ENCODE results near the gene FYCO1.

DNA sequence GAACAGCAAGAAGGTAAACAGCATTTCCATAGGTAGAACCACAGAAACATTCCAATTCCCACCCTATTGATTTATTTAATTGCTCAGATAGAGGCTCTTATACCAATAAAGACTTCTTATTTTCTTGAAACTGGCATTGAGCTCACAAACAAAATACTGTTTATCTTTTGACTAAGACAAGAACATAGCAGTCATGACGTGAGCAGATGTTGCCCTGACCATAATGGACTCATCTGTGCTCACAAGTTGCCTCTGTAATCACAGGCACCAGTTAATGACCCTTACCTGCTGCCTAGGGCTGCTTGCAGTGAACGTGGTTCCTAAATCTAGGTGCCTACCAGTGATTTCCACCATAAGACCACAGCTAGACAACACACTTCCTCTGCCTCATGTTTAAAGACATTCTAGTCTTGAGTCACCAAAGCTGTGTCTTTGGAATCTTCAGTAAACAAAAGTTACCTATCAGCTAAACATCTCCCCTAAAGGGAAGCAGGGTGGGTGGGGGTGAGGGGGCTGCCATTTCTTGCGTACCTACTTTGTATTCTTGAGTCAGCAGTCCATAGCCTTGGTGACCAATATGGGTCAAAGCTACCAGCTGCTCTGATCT lies 2.1 kb downstream of the FYCO1 start:
- TF ChIP-seq, protein P1, sequence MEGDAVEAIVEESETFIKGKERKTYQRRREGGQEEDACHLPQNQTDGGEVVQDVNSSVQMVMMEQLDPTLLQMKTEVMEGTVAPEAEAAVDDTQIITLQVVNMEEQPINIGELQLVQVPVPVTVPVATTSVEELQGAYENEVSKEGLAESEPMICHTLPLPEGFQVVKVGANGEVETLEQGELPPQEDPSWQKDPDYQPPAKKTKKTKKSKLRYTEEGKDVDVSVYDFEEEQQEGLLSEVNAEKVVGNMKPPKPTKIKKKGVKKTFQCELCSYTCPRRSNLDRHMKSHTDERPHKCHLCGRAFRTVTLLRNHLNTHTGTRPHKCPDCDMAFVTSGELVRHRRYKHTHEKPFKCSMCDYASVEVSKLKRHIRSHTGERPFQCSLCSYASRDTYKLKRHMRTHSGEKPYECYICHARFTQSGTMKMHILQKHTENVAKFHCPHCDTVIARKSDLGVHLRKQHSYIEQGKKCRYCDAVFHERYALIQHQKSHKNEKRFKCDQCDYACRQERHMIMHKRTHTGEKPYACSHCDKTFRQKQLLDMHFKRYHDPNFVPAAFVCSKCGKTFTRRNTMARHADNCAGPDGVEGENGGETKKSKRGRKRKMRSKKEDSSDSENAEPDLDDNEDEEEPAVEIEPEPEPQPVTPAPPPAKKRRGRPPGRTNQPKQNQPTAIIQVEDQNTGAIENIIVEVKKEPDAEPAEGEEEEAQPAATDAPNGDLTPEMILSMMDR (conservative IDR thresholded peaks at IDR 0.05; ENCODE audit: low read length): no peak
- TF ChIP-seq EZH2phosphoT487 (IDR thresholded peaks at IDR 0.05; ENCODE audit: borderline replicate concordance, low read depth, low read length): no peak

Measured in OCI-LY7 (cell line).